ENCODE data around the gene ZC3H12C. TPM values are rescaled to one million over a fixed set of nuclear protein-coding genes. Genes with fewer than 3 reads are reported as not detected.
"Not testable (repeated sequence)": the region's sequence is repeated elsewhere in the genome, so short reads cannot be mapped to it uniquely, and the experiment has no call there.

ZC3H12C gene
- total RNA-seq, 2 experiments from 2014 or later = not detected

GRCh38 chr11:110209313-110209694, 116.1 kb downstream of the ZC3H12C start:
- H3K27ac ChIP-seq (ENCODE audit: low read depth, low read length, poor library complexity, severe bottlenecking); BruUV-seq (replicated peaks); CTCF ChIA-PET (ENCODE audit: unreplicated experiment); POLR2A ChIA-PET; DNase-seq (ENCODE audit: low spot score); H3K36me3 ChIP-seq (ENCODE audit: insufficient read depth, low read length); H3K79me2 ChIP-seq (ENCODE audit: insufficient read depth, low read depth, low read length); H3K9me3 ChIP-seq (ENCODE audit: low read length); H4K20me1 ChIP-seq (ENCODE audit: insufficient read depth, low read length); H3K9me2 ChIP-seq (ENCODE audit: insufficient read depth, low read length); H3K4me1 ChIP-seq (ENCODE audit: insufficient read depth, low read length, poor library complexity, severe bottlenecking): not testable (repeated sequence)
- intact Hi-C loops (cut with micrococcal nuclease; ENCODE audit: unreplicated experiment) = loop anchor here (10.0 kb wide), 2 partner anchors 1025 to 1235 kb away; no protein-coding TSS in a partner anchor
- 0 out of 2 replicates have a peak overlapping the region, but pooled peaks have one; percentile 41 for H3K4me2 ChIP-seq (ENCODE audit: low read length)
- H3K4me3 ChIP-seq (ENCODE audit: low read depth, low read length, poor library complexity, severe bottlenecking) = peak overlapping the region; percentile 19
- peak overlapping the region; percentile 54; the same call in 1 of the 2 replicates for H2AFZ ChIP-seq (ENCODE audit: low read length)

- Histone ChIP-seq H3K27ac (ENCODE audit: low read depth, low read length, poor library complexity, severe bottlenecking) (no peak overlapping the region), H4K20me1 (ENCODE audit: insufficient read depth, low read length) (no peaks in the 10 kb centered on the region), H3K4me2 (ENCODE audit: low read length) (no peak overlapping the region), H3K36me3 (ENCODE audit: insufficient read depth, low read length) (no peaks in the 10 kb centered on the region), H3K4me3 (ENCODE audit: low read depth, low read length, poor library complexity, severe bottlenecking) (no peak overlapping the region), H3K4me1 (ENCODE audit: insufficient read depth, low read length, poor library complexity, severe bottlenecking) (no peaks in the 10 kb centered on the region), H3K79me2 (ENCODE audit: insufficient read depth, low read depth, low read length) (no peaks in the 10 kb centered on the region), H2AFZ (ENCODE audit: low read length) (no peak overlapping the region), H3K9me2 (ENCODE audit: insufficient read depth, low read length) (no peaks in the 10 kb centered on the region), H3K9me3 (ENCODE audit: low read length) (no peaks in the 10 kb centered on the region)
- DNase-seq (ENCODE audit: low spot score) = no peak
- no TSS peak for BruUV-seq (replicated peaks)
- TF ChIP-seq EZH2phosphoT487 (IDR thresholded peaks at IDR 0.05; ENCODE audit: borderline replicate concordance, low read depth, low read length) (no peak), CTCF (conservative IDR thresholded peaks at IDR 0.05; ENCODE audit: low read length) (no peak)
- intact Hi-C loops (cut with micrococcal nuclease; ENCODE audit: unreplicated experiment) = no loop called here
- POLR2A ChIA-PET = interaction anchor here (0.9 to 1.2 kb wide), 3 partner anchors 23 to 50 kb away, joined by 3 to 5 read pairs (median 3); no protein-coding TSS in a partner anchor
- CTCF ChIA-PET (ENCODE audit: unreplicated experiment) = interaction anchor here (1.4 kb wide), 1 partner anchor 16 kb away, joined by 5 read pairs; no protein-coding TSS in a partner anchor
These were observed 124.2 kb downstream of the ZC3H12C start for GRCh38 chr11:110217223-110217877.

GRCh38 chr11:110217936-110218335, 124.7 kb downstream of the ZC3H12C start:
- CTCF ChIA-PET (ENCODE audit: unreplicated experiment) = no interaction called here
- BruUV-seq (replicated peaks) = no TSS peak
- intact Hi-C loops (cut with micrococcal nuclease; ENCODE audit: unreplicated experiment) = no loop called here

More at GRCh38 chr11:110217936-110218335, 124.7 kb downstream of the ZC3H12C start:
- Histone ChIP-seq H4K20me1 (ENCODE audit: insufficient read depth, low read length) (no peaks in the 10 kb centered on the region), H3K36me3 (ENCODE audit: insufficient read depth, low read length) (no peaks in the 10 kb centered on the region), H3K9me2 (ENCODE audit: insufficient read depth, low read length) (no peaks in the 10 kb centered on the region), H3K4me1 (ENCODE audit: insufficient read depth, low read length, poor library complexity, severe bottlenecking) (no peaks in the 10 kb centered on the region), H3K79me2 (ENCODE audit: insufficient read depth, low read depth, low read length) (no peaks in the 10 kb centered on the region), H3K9me3 (ENCODE audit: low read length) (no peaks in the 10 kb centered on the region), H3K27ac (ENCODE audit: low read depth, low read length, poor library complexity, severe bottlenecking) (no peak overlapping the region), H3K4me2 (ENCODE audit: low read length) (no peak overlapping the region), H3K4me3 (ENCODE audit: low read depth, low read length, poor library complexity, severe bottlenecking) (no peak overlapping the region), H2AFZ (ENCODE audit: low read length) (no peak overlapping the region)
- no peak for DNase-seq (ENCODE audit: low spot score)
- POLR2A ChIA-PET = interaction anchor here (0.6 kb wide), 1 partner anchor 209 kb away, joined by 3 read pairs; no protein-coding TSS in a partner anchor
- TF ChIP-seq CTCF (conservative IDR thresholded peaks at IDR 0.05; ENCODE audit: low read length) = no peak
- TF ChIP-seq EZH2phosphoT487 (IDR thresholded peaks at IDR 0.05; ENCODE audit: borderline replicate concordance, low read depth, low read length) = no peak
